Activated naive CD8-positive, alpha-beta T cell treated with anti-CD3 and anti-CD28 coated beads for 36 hours (primary cell): ENCODE measurements around the gene NCR3LG1. TPM values are rescaled to one million over a fixed set of nuclear protein-coding genes. Genes with fewer than 3 reads are reported as not detected.
"Not testable (repeated sequence)": the region's sequence is repeated elsewhere in the genome, so short reads cannot be mapped to it uniquely, and the experiment has no call there.

ENCODE experiments used
- DNase-seq: peaks from one replicate; pipeline ENCODE4 v3.0.0; 2021
- H3K27ac Mint-ChIP-seq: one replicate; pipeline ENCODE4 v1.8.0; 2022; ENCODE audit warnings: mild to moderate bottlenecking, moderate library complexity, mixed read lengths
- H3K27me3 Mint-ChIP-seq: one replicate; pipeline ENCODE4 v1.8.0; 2022; ENCODE audit warnings: mild to moderate bottlenecking, mixed read lengths
- H3K36me3 Mint-ChIP-seq: one replicate; pipeline ENCODE4 v1.8.0; 2021; ENCODE audit warnings: mild to moderate bottlenecking, mixed read lengths
- H3K4me1 Mint-ChIP-seq: one replicate; pipeline ENCODE4 v1.8.0; 2021; ENCODE audit warnings: mixed read lengths
- H3K4me3 Mint-ChIP-seq: one replicate; pipeline ENCODE4 v1.8.0; 2022; ENCODE audit warnings: mild to moderate bottlenecking, moderate library complexity, mixed read lengths
- H3K9me3 Mint-ChIP-seq: one replicate; pipeline ENCODE4 v1.8.0; 2022; ENCODE audit warnings: mixed read lengths
- total RNA-seq, 2 experiments: library from RNA; stranded (reverse); gene quantifications; one replicate each; pipeline ENCODE4 v1.2.3, GENCODE V29; 2021

NCR3LG1 gene
- total RNA-seq, 2 experiments from 2014 or later: 5.0 TPM

GRCh38 chr11:17410606-17411379 lies 59.2 kb downstream of the NCR3LG1 start:
- Mint-ChIP-seq H3K36me3 (no peaks in the 10 kb centered on the region), H3K27me3 (peaks cover 13% of the 10 kb centered on the region), H3K4me3 (no peak overlapping the region), H3K27ac (no peak overlapping the region), H3K9me3 (no peaks in the 10 kb centered on the region), H3K4me1 (peaks cover 4% of the 10 kb centered on the region)
- no peak for DNase-seq

GRCh38 chr11:17411418-17411817 lies 59.8 kb downstream of the NCR3LG1 start:
- H3K27me3 Mint-ChIP-seq: peaks cover 13% of the 10 kb centered on the region

GRCh38 chr11:17412488-17413180 lies 61.0 kb downstream of the NCR3LG1 start:
- Mint-ChIP-seq H3K27me3 (peaks cover 13% of the 10 kb centered on the region), H3K4me3 (no peak overlapping the region), H3K9me3 (no peaks in the 10 kb centered on the region), H3K4me1 (peaks cover 4% of the 10 kb centered on the region), H3K36me3 (no peaks in the 10 kb centered on the region), H3K27ac (no peak overlapping the region)
- DNase-seq: no peak

More at GRCh38 chr11:17411418-17411817, 59.8 kb downstream of the NCR3LG1 start:
- no peak for DNase-seq
- Mint-ChIP-seq H3K27ac (no peak overlapping the region), H3K4me1 (peaks cover 4% of the 10 kb centered on the region), H3K9me3 (no peaks in the 10 kb centered on the region), H3K36me3 (no peaks in the 10 kb centered on the region), H3K4me3 (no peak overlapping the region)

GRCh38 chr11:17413414-17414316 lies 62.1 kb downstream of the NCR3LG1 start:
- Mint-ChIP-seq H3K27me3 (peaks cover 20% of the 10 kb centered on the region), H3K9me3 (no peaks in the 10 kb centered on the region), H3K27ac (no peak overlapping the region), H3K4me3 (no peak overlapping the region), H3K36me3 (no peaks in the 10 kb centered on the region), H3K4me1 (peaks cover 4% of the 10 kb centered on the region)
- DNase-seq: no peak

- no peak overlapping the region for H3K27ac Mint-ChIP-seq
- DNase-seq: no peak
- peaks cover 4% of the 10 kb centered on the region for H3K4me1 Mint-ChIP-seq
- H3K36me3 Mint-ChIP-seq: no peaks in the 10 kb centered on the region
- no peaks in the 10 kb centered on the region for H3K9me3 Mint-ChIP-seq
- no peak overlapping the region for H3K4me3 Mint-ChIP-seq
- H3K27me3 Mint-ChIP-seq: peaks cover 27% of the 10 kb centered on the region
Measured at GRCh38 chr11:17414317-17414737, 62.7 kb downstream of the NCR3LG1 start.

GRCh38 chr11:17414992-17415391 lies 63.4 kb downstream of the NCR3LG1 start:
- H3K9me3 Mint-ChIP-seq: no peaks in the 10 kb centered on the region
- no peak overlapping the region for H3K27ac Mint-ChIP-seq
- no peak overlapping the region for H3K4me3 Mint-ChIP-seq
- no peaks in the 10 kb centered on the region for H3K36me3 Mint-ChIP-seq
- H3K4me1 Mint-ChIP-seq: peaks cover 4% of the 10 kb centered on the region
- DNase-seq: no peak
- peaks cover 33% of the 10 kb centered on the region for H3K27me3 Mint-ChIP-seq

GRCh38 chr11:17415523-17416104 lies 64.0 kb downstream of the NCR3LG1 start:
- no peak for DNase-seq
- Mint-ChIP-seq H3K27ac (no peak overlapping the region), H3K4me1 (peaks cover 4% of the 10 kb centered on the region), H3K27me3 (peaks cover 33% of the 10 kb centered on the region), H3K36me3 (no peaks in the 10 kb centered on the region), H3K4me3 (no peak overlapping the region), H3K9me3 (no peaks in the 10 kb centered on the region)

GRCh38 chr11:17416492-17416891 lies 64.9 kb downstream of the NCR3LG1 start:
- Mint-ChIP-seq H3K4me1 (peaks cover 4% of the 10 kb centered on the region), H3K27ac (no peak overlapping the region)

GRCh38 chr11:17418444-17419081 lies 67.0 kb downstream of the NCR3LG1 start:
- no peak overlapping the region for H3K27ac Mint-ChIP-seq
- no peak for DNase-seq
- H3K4me1 Mint-ChIP-seq: peaks cover 4% of the 10 kb centered on the region
- H3K9me3 Mint-ChIP-seq: no peaks in the 10 kb centered on the region
- H3K27me3 Mint-ChIP-seq: peaks cover 30% of the 10 kb centered on the region
- no peak overlapping the region for H3K4me3 Mint-ChIP-seq
- no peaks in the 10 kb centered on the region for H3K36me3 Mint-ChIP-seq

More at GRCh38 chr11:17416492-17416891, 64.9 kb downstream of the NCR3LG1 start:
- H3K36me3 Mint-ChIP-seq: no peaks in the 10 kb centered on the region
- peaks cover 33% of the 10 kb centered on the region for H3K27me3 Mint-ChIP-seq
- H3K4me3 Mint-ChIP-seq: no peak overlapping the region
- no peak for DNase-seq
- no peaks in the 10 kb centered on the region for H3K9me3 Mint-ChIP-seq

GRCh38 chr11:17421781-17422180 lies 70.2 kb downstream of the NCR3LG1 start:
- Mint-ChIP-seq H3K4me3 (no peak overlapping the region), H3K27ac (no peak overlapping the region), H3K36me3 (no peaks in the 10 kb centered on the region), H3K9me3 (no peaks in the 10 kb centered on the region), H3K27me3 (peaks cover 25% of the 10 kb centered on the region), H3K4me1 (peaks cover 2% of the 10 kb centered on the region)
- DNase-seq: no peak

- no peaks in the 10 kb centered on the region for H3K36me3 Mint-ChIP-seq
- H3K4me1 Mint-ChIP-seq: peaks cover 2% of the 10 kb centered on the region
- H3K9me3 Mint-ChIP-seq: no peaks in the 10 kb centered on the region
- H3K4me3 Mint-ChIP-seq: no peak overlapping the region
- no peak overlapping the region for H3K27ac Mint-ChIP-seq
- no peak for DNase-seq
- H3K27me3 Mint-ChIP-seq: peaks cover 28% of the 10 kb centered on the region
Measured at GRCh38 chr11:17423533-17424310, 72.1 kb downstream of the NCR3LG1 start.

GRCh38 chr11:17426233-17426632 lies 74.6 kb downstream of the NCR3LG1 start:
- not testable (repeated sequence) for H3K27ac Mint-ChIP-seq, DNase-seq, H3K4me3 Mint-ChIP-seq, H3K36me3 Mint-ChIP-seq, H3K9me3 Mint-ChIP-seq, H3K4me1 Mint-ChIP-seq
- peaks cover 16% of the 10 kb centered on the region for H3K27me3 Mint-ChIP-seq
